Esophagus muscularis mucosa (tissue), 4 donors: ENCODE data around the gene STIP1. TPM values are rescaled to one million over a fixed set of nuclear protein-coding genes. Genes with fewer than 3 reads are reported as not detected.

Experiments
- DNase-seq: peaks from one replicate; pipeline ENCODE4 v3.0.0-alpha.2; 2017; ENCODE audit errors: extremely low spot score
- H3K27ac ChIP-seq, 4 donors: fragments of 200-600 bp; sonication (generic); replicated peaks in 1 of 4; 1 replicate in 3 of 4; 2 replicates in 1 of 4; pipeline ENCODE4 v1.5.1; 2016 to 2019; ENCODE audit warnings: mild to moderate bottlenecking in 1 of 4
- H3K27me3 ChIP-seq, 4 donors: fragments of 200-600 bp; sonication (generic); one replicate each; pipeline versions ENCODE4 v1.5.1 to v1.6.0; 2016 to 2019
- H3K36me3 ChIP-seq, 4 donors: fragments of 200-600 bp; sonication (generic); one replicate each; pipeline ENCODE4 v1.5.1; 2016 to 2019
- H3K4me1 ChIP-seq, 4 donors: fragments of 200-600 bp; sonication (generic); one replicate each; pipeline ENCODE4 v1.5.1; 2016 to 2019
- H3K4me3 ChIP-seq, 4 donors: fragments of 200-600 bp; sonication (generic); 1 replicate in 2 of 4; 2 replicates in 2 of 4; pipeline ENCODE4 v1.5.1; 2016 to 2019; ENCODE audit warnings: mild to moderate bottlenecking in 4 of 4, moderate library complexity in 1 of 4
- H3K9me3 ChIP-seq, 4 donors: fragments of 200-600 bp; sonication (generic); 1 replicate in 3 of 4; 2 replicates in 1 of 4; pipeline ENCODE4 v1.5.1; 2016 to 2019
- EP300 ChIP-seq: sonication (generic); formaldehyde crosslinking; IDR thresholded peaks from one replicate; pipeline ENCODE4 v1.6.1; 2017; ENCODE audit warnings: antibody characterized with exemption
- POLR2A ChIP-seq: fragments of 450-650 bp; IDR thresholded peaks from one replicate; pipeline ENCODE4 v1.6.1; 2017; ENCODE audit warnings: antibody characterized with exemption, moderate library complexity, mild to moderate bottlenecking, low read depth
- POLR2AphosphoS5 ChIP-seq, 2 donors: sonication (generic); formaldehyde crosslinking; IDR thresholded peaks; one replicate each; pipeline ENCODE4 v1.6.1; 2017; ENCODE audit warnings: antibody characterized with exemption in 2 of 2
- WGBS: methylation state at CpG from one replicate; pipeline ENCODE4 v1.1.5; 2018; 5-methylcytosine and 5-hydroxymethylcytosine counted together
- intact Hi-C: fragments of 100-400 bp; cut with DNase I; formaldehyde crosslinking; loops from one replicate; pipeline ENCODE4 v1.15.1; 2023
- total RNA-seq, 4 donors: library from RNA; depleted of rRNA; stranded (reverse); fragments of >200 nt; gene quantifications; one replicate each; pipeline versions ENCODE4 v1.1.0 to v1.2.1, GENCODE V29; 2016
- TF ChIP-seq, protein P1 (sequence below), 3 experiments: fragments of 200-600 bp in 2 of 3; fragments of 450-650 bp in 1 of 3; sonication (generic) in 2 of 3; IDR thresholded peaks; one replicate each; pipeline ENCODE4 v1.5.1; 2017 to 2019; ENCODE audit warnings: antibody characterized with exemption in 3 of 3, mild to moderate bottlenecking in 2 of 3, moderate library complexity in 1 of 3

The STIP1 gene
- total RNA-seq, 4 donors from 2014 or later: 82.2 to 116 (median 101) TPM

DNA sequence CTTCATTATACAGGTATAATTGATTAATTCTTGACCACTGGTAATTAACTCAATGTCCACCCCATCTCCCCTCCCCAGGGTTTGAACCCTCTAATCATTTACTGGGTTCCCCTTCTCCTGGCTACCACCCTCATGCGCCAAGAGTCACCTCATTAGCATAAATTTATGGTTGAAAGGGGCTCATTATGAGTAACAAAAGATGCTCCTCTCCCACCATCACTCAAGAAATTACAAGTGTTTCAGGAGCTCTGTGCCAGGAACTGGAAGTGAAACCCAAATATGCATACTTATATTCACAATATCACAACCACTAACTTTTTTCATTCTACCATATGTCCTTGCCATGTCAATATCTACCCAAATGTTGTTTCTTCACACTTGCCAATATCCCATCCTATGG lies 7.8 kb upstream of the STIP1 start:
- 93% methylated on average over 1 of the region's 1 CpG for WGBS
- intact Hi-C loops: no loop called here
- DNase-seq: no peak
- TF ChIP-seq EP300 (no peak), POLR2A (no peak), POLR2AphosphoS5 (IDR thresholded peaks at IDR 0.05) (no peak)
- TF ChIP-seq, protein P1, sequence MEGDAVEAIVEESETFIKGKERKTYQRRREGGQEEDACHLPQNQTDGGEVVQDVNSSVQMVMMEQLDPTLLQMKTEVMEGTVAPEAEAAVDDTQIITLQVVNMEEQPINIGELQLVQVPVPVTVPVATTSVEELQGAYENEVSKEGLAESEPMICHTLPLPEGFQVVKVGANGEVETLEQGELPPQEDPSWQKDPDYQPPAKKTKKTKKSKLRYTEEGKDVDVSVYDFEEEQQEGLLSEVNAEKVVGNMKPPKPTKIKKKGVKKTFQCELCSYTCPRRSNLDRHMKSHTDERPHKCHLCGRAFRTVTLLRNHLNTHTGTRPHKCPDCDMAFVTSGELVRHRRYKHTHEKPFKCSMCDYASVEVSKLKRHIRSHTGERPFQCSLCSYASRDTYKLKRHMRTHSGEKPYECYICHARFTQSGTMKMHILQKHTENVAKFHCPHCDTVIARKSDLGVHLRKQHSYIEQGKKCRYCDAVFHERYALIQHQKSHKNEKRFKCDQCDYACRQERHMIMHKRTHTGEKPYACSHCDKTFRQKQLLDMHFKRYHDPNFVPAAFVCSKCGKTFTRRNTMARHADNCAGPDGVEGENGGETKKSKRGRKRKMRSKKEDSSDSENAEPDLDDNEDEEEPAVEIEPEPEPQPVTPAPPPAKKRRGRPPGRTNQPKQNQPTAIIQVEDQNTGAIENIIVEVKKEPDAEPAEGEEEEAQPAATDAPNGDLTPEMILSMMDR (IDR thresholded peaks at IDR 0.05): no peak
- H3K27me3 ChIP-seq: no peaks in the 10 kb centered on the region
- peaks cover 23 to 33% (median 27%) of the 10 kb centered on the region in 4 donors for H3K4me1 ChIP-seq
- no peak overlapping the region for H3K4me3 ChIP-seq
- H3K27ac ChIP-seq: no peak overlapping the region
- no peaks in the 10 kb centered on the region for H3K36me3 ChIP-seq
- no peaks in the 10 kb centered on the region for H3K9me3 ChIP-seq

DNA sequence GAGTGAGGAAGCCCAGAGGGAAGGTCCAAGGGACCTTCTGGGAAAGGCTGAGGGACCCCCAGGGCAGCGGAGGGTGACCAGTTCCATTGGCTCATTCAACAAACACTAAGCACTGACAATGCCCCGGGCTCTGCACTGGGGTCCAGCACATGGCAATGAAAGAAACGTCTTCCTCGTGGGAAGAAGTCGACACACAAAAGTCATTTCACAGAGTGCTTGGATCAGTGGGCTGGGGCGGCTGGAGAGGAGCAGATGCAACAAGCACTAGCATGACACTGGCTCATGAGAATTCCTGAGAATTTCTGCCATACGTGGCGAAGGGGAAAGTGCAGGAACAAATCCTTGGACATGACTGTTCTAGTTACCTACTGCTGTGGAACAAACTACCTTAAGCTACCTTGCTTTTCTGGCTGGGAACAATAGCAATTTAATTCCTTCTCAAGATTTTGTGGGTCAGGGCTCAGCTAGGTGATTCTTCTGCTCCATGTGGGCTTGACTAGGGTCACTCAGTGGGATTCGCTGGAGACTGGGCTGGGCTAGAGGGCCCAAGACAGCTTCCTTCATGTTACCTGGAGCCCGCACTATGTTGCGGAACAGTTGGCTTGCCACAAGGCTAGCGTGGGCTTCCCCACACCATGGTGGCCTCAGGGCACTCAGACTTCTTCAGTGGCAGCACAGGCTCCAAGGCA lies 6.9 kb upstream of the STIP1 start:
- H3K27me3 ChIP-seq: no peaks in the 10 kb centered on the region

DNA sequence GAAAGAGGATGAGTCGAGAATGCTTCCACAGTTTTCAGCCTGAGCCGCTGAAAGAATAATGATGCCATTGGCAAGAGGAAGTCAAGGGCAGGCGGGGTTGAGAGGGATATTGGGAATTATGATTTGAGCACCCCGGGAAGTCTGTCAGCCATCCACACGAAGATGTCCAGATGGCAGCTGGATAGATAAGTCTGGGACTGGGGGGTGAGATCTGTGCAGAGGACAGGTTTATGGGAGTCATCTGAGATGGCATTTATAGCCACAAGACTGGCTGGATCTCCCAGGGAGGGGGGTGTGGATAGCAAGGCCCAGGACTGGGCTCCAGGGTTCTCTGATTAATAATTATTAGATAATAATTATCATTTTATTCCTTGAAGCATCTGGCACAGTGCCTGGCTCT lies 5.1 kb upstream of the STIP1 start:
- H3K27ac ChIP-seq: peak overlapping the region in 3 of 4 donors; percentile 70 to 79 (median 77)
- H3K27me3 ChIP-seq: peaks cover 0 to 4% (median 0%) of the 10 kb centered on the region in 4 donors
- peaks cover 39 to 53% (median 46%) of the 10 kb centered on the region in 4 donors for H3K4me1 ChIP-seq
- H3K9me3 ChIP-seq: no peaks in the 10 kb centered on the region
- H3K4me3 ChIP-seq: peak overlapping the region in 1 of 4 donors; percentile 17
- DNase-seq: no peak
- 55% methylated on average over 5 of the region's 5 CpGs for WGBS
- H3K36me3 ChIP-seq: no peaks in the 10 kb centered on the region
- intact Hi-C loops: no loop called here
- TF ChIP-seq POLR2A: no peak
- TF ChIP-seq POLR2AphosphoS5 (IDR thresholded peaks at IDR 0.05): no peak
- TF ChIP-seq, protein P1 (IDR thresholded peaks at IDR 0.05): no peak
- TF ChIP-seq EP300: no peak

More for the DNA sequence above, 6.9 kb upstream of the STIP1 start:
- intact Hi-C loops: no loop called here
- WGBS: 96% methylated on average over 12 of the region's 12 CpGs
- Histone ChIP-seq H3K9me3 (no peaks in the 10 kb centered on the region), H3K4me3 (no peak overlapping the region), H3K4me1 (peaks cover 30 to 42% (median 36%) of the 10 kb centered on the region in 4 donors), H3K36me3 (no peaks in the 10 kb centered on the region), H3K27ac (no peak overlapping the region)
- TF ChIP-seq EP300 (no peak), POLR2AphosphoS5 (IDR thresholded peaks at IDR 0.05) (no peak), POLR2A (no peak)
- TF ChIP-seq, protein P1 (IDR thresholded peaks at IDR 0.05): no peak
- no peak for DNase-seq

DNA sequence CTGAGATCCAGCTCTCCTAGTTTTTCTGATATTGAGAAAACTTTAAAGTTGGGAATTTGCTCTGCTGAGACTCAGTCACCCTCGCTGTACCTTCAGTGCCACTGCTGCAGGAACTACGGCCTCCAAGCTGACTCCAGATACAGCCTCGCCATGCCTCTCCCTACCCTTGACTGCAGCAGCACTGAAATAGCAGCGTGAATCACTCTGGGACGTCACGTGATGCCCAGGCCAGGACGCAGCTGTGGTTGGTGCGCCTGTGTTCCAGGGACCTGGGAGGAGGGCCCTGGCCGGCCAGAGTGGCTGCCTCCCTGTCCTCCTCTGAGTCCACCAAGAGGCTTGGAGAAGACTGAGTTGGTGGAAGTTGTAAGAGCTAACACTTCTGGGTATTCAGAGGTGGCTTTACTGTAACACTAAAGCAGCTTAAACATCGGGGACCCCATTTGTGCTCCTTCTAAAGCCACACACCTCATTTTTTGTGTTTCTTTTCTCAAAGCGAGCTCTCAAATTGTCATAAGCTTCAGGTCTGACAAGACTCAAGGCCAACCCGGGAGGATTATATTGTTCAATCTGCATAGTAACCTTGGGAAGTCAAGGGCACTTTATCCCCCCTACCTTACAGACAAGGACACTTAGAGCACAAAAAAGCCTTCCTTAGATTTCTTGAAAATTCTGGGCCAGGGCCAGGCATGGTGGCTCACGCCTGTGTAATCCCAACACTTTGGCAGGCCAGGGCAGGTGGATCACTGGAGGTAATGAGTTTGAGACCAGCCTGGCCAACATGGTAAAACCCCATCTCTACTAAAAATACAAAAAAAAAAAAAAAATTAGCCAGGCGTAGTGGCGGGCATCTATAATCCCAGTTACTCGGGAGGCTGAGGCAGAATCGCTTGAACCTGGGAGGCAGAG lies 4.2 kb upstream of the STIP1 start:
- H3K9me3 ChIP-seq: no peaks in the 10 kb centered on the region
- intact Hi-C loops: no loop called here
- TF ChIP-seq EP300 (no peak), POLR2AphosphoS5 (IDR thresholded peaks at IDR 0.05) (peak; percentile 98 to 100), POLR2A (peak; percentile 43)
- TF ChIP-seq, protein P1 (IDR thresholded peaks at IDR 0.05): no peak
- DNase-seq: peak; percentile 98
- 38% methylated on average over 17 of the region's 17 CpGs for WGBS
- H3K36me3 ChIP-seq: no peaks in the 10 kb centered on the region
- H3K27me3 ChIP-seq: peaks cover 0 to 4% (median 0%) of the 10 kb centered on the region in 4 donors
- peak overlapping the region in 2 of 4 donors; percentile 17 to 19 for H3K4me3 ChIP-seq
- H3K27ac ChIP-seq: peak overlapping the region in 3 of 4 donors; percentile 70 to 79 (median 77)
- H3K4me1 ChIP-seq: peaks cover 39 to 53% (median 46%) of the 10 kb centered on the region in 4 donors
